Astrocyte (in vitro differentiated cells and primary cell): ENCODE results near the gene ARMH4. TPM values are rescaled to one million over a fixed set of nuclear protein-coding genes. Genes with fewer than 3 reads are reported as not detected.

Experiments used
- DNase-seq: peaks from one replicate; pipeline ENCODE4 v3.0.0-alpha.2; 2010; ENCODE audit warnings: low read depth
- FAIRE-seq: peaks from 2 replicates; lab custom pipeline; 2011; peaks lifted over from hg19 to GRCh38; lab: Jason Lieb, UNC
- H2AFZ ChIP-seq: 2 replicates; pipeline ENCODE4 v1.6.0; 2012; ENCODE audit warnings: low read depth, low read length, inconsistent platforms
- H3K27ac ChIP-seq: 2 replicates; pipeline ENCODE4 v1.5.1; 2011; ENCODE audit warnings: low read depth, low read length, inconsistent platforms
- H3K27me3 ChIP-seq: 2 replicates; pipeline ENCODE4 v1.6.0; 2011; ENCODE audit warnings: low read length, inconsistent platforms; ENCODE audit not compliant: insufficient read depth
- H3K36me3 ChIP-seq: 2 replicates; pipeline ENCODE4 v1.5.1; 2011; ENCODE audit warnings: low read length, inconsistent platforms; ENCODE audit not compliant: insufficient read depth
- H3K4me1 ChIP-seq: 2 replicates; pipeline ENCODE4 v1.5.1; 2011; ENCODE audit warnings: low read length, inconsistent platforms; ENCODE audit not compliant: insufficient read depth
- H3K4me2 ChIP-seq: 2 replicates; pipeline ENCODE4 v1.6.0; 2012; ENCODE audit warnings: low read length, inconsistent platforms
- H3K4me3 ChIP-seq: 2 replicates; pipeline ENCODE4 v1.5.1; 2011; ENCODE audit warnings: low read depth, mild to moderate bottlenecking, low read length, inconsistent platforms; ENCODE audit not compliant: insufficient read depth
- H3K79me2 ChIP-seq: 2 replicates; pipeline ENCODE4 v1.6.0; 2012; ENCODE audit warnings: mild to moderate bottlenecking, low read length, inconsistent platforms; ENCODE audit not compliant: insufficient read depth
- H3K9ac ChIP-seq: 2 replicates; pipeline ENCODE4 v1.6.0; 2012; ENCODE audit warnings: mild to moderate bottlenecking, low read length, inconsistent platforms
- H3K9me3 ChIP-seq: 2 replicates; pipeline ENCODE4 v1.5.1; 2012; ENCODE audit warnings: low read depth, mild to moderate bottlenecking, low read length, inconsistent platforms; ENCODE audit not compliant: insufficient read depth
- H4K20me1 ChIP-seq: 2 replicates; pipeline ENCODE4 v1.6.0; 2012; ENCODE audit warnings: low read length, inconsistent platforms; ENCODE audit not compliant: insufficient read depth
- H3K27ac Mint-ChIP-seq: one replicate; pipeline ENCODE4 v1.8.0; 2021; ENCODE audit warnings: mild to moderate bottlenecking, mixed read lengths; ENCODE audit not compliant: unreplicated experiment
- H3K27me3 Mint-ChIP-seq: one replicate; pipeline ENCODE4 v1.8.0; 2021; ENCODE audit warnings: low read depth, mixed read lengths; ENCODE audit not compliant: unreplicated experiment
- H3K36me3 Mint-ChIP-seq: one replicate; pipeline ENCODE4 v1.8.0; 2021; ENCODE audit warnings: low read depth, mixed read lengths; ENCODE audit not compliant: unreplicated experiment
- H3K4me1 Mint-ChIP-seq: one replicate; pipeline ENCODE4 v1.8.0; 2021; ENCODE audit warnings: low read depth, mixed read lengths; ENCODE audit not compliant: unreplicated experiment
- H3K4me3 Mint-ChIP-seq: one replicate; pipeline ENCODE4 v1.8.0; 2021; ENCODE audit warnings: mild to moderate bottlenecking, moderate library complexity, mixed read lengths; ENCODE audit not compliant: unreplicated experiment
- H3K9me3 Mint-ChIP-seq: one replicate; pipeline ENCODE4 v1.8.0; 2021; ENCODE audit warnings: mild to moderate bottlenecking, mixed read lengths; ENCODE audit not compliant: unreplicated experiment
- EZH2 ChIP-seq: IDR thresholded peaks from 2 replicates; pipeline ENCODE4 v1.6.1; 2012; ENCODE audit warnings: mild to moderate bottlenecking, low read length, inconsistent platforms; ENCODE audit not compliant: insufficient read depth
- total RNA-seq: library from RNA; stranded (reverse); gene quantifications from 2 replicates; pipeline ENCODE4 v1.2.1, GENCODE V29; 2021
- TF ChIP-seq, protein P1 (sequence below): IDR thresholded peaks from 2 replicates; pipeline ENCODE4 v1.5.1; 2011; ENCODE audit warnings: low read depth, mild to moderate bottlenecking, inconsistent platforms, low read length, moderate library complexity; ENCODE audit not compliant: insufficient read depth

ARMH4 gene
- total RNA-seq, 1 donor from 2014 or later: 19.3 TPM

GRCh38 chr14:58059126-58059525, 92.9 kb downstream of the ARMH4 start:
- no peak overlapping the region for H3K27ac ChIP-seq
- Mint-ChIP-seq H3K4me1 (peaks cover 15% of the 10 kb centered on the region), H3K27ac (no peak overlapping the region), H3K4me3 (no peak overlapping the region), H3K9me3 (no peaks in the 10 kb centered on the region), H3K36me3 (no peaks in the 10 kb centered on the region), H3K27me3 (no peaks in the 10 kb centered on the region)
- no peaks in the 10 kb centered on the region for H3K27me3 ChIP-seq
- TF ChIP-seq, protein P1, sequence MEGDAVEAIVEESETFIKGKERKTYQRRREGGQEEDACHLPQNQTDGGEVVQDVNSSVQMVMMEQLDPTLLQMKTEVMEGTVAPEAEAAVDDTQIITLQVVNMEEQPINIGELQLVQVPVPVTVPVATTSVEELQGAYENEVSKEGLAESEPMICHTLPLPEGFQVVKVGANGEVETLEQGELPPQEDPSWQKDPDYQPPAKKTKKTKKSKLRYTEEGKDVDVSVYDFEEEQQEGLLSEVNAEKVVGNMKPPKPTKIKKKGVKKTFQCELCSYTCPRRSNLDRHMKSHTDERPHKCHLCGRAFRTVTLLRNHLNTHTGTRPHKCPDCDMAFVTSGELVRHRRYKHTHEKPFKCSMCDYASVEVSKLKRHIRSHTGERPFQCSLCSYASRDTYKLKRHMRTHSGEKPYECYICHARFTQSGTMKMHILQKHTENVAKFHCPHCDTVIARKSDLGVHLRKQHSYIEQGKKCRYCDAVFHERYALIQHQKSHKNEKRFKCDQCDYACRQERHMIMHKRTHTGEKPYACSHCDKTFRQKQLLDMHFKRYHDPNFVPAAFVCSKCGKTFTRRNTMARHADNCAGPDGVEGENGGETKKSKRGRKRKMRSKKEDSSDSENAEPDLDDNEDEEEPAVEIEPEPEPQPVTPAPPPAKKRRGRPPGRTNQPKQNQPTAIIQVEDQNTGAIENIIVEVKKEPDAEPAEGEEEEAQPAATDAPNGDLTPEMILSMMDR: no peak
- TF ChIP-seq EZH2: no peak
- no peak overlapping the region for H3K4me3 ChIP-seq
- H3K4me1 ChIP-seq: peaks cover 4% of the 10 kb centered on the region
- no peaks in the 10 kb centered on the region for H3K36me3 ChIP-seq
- no peaks in the 10 kb centered on the region for H3K79me2 ChIP-seq
- H2AFZ ChIP-seq: no peak overlapping the region
- no peak for FAIRE-seq
- H4K20me1 ChIP-seq: no peaks in the 10 kb centered on the region
- H3K9me3 ChIP-seq: no peaks in the 10 kb centered on the region
- no peak overlapping the region for H3K9ac ChIP-seq
- H3K4me2 ChIP-seq: no peak overlapping the region
- DNase-seq: no peak

GRCh38 chr14:58055497-58056010, 96.5 kb downstream of the ARMH4 start:
- Mint-ChIP-seq H3K9me3 (peaks cover 6% of the 10 kb centered on the region), H3K36me3 (peaks cover 2% of the 10 kb centered on the region), H3K27me3 (no peaks in the 10 kb centered on the region), H3K4me1 (peaks cover 10% of the 10 kb centered on the region), H3K4me3 (no peak overlapping the region), H3K27ac (no peak overlapping the region)
- FAIRE-seq (no peak), DNase-seq (no peak)
- no peak for TF ChIP-seq EZH2
- TF ChIP-seq, protein P1: no peak
- Histone ChIP-seq H3K9me3 (peaks cover 2% of the 10 kb centered on the region), H3K79me2 (no peaks in the 10 kb centered on the region), H4K20me1 (no peaks in the 10 kb centered on the region), H3K36me3 (no peaks in the 10 kb centered on the region), H3K9ac (no peak overlapping the region), H3K4me1 (peaks cover 4% of the 10 kb centered on the region), H3K27ac (no peak overlapping the region), H3K27me3 (no peaks in the 10 kb centered on the region), H2AFZ (no peak overlapping the region), H3K4me2 (no peak overlapping the region), H3K4me3 (no peak overlapping the region)

DNA sequence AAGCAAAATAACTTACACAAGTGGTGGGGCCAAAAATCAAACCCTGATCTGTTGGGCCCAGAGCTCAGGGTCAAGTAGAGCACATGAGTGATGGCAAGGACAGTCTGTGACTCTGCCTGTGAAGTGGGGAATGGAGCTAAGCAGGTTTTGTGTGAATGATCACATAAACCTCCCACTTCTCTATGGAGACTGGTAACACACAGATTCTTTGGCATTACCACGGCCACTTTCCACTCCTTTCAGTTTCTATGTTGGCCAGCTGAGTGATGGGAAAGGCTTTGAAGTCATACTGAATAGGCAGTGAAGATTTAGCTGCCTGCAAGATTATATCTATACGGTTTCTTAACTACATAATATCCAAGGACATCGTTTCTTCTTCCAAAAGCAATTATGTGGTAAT, 97.9 kb downstream of the ARMH4 start:
- H3K9ac ChIP-seq: no peak overlapping the region
- FAIRE-seq (no peak), DNase-seq (no peak)
- no peaks in the 10 kb centered on the region for H3K79me2 ChIP-seq
- H2AFZ ChIP-seq: no peak overlapping the region
- no peak overlapping the region for H3K27ac ChIP-seq
- no peak overlapping the region for H3K4me2 ChIP-seq
- H3K4me3 Mint-ChIP-seq: no peak overlapping the region
- no peak overlapping the region for H3K4me3 ChIP-seq
- no peaks in the 10 kb centered on the region for H4K20me1 ChIP-seq
- H3K36me3 Mint-ChIP-seq: peaks cover 2% of the 10 kb centered on the region
- H3K9me3 Mint-ChIP-seq: peaks cover 6% of the 10 kb centered on the region
- no peaks in the 10 kb centered on the region for H3K27me3 Mint-ChIP-seq
- H3K4me1 Mint-ChIP-seq: no peaks in the 10 kb centered on the region
- peak overlapping the region; percentile 12 for H3K27ac Mint-ChIP-seq
- H3K4me1 ChIP-seq: no peaks in the 10 kb centered on the region
- no peaks in the 10 kb centered on the region for H3K36me3 ChIP-seq
- no peaks in the 10 kb centered on the region for H3K27me3 ChIP-seq
- H3K9me3 ChIP-seq: peaks cover 2% of the 10 kb centered on the region
- TF ChIP-seq, protein P1: no peak
- no peak for TF ChIP-seq EZH2
